Activated naive CD4-positive, alpha-beta T cell treated with anti-CD3 and anti-CD28 coated beads for 36 hours (primary cell): Measurements from ENCODE around the gene LORICRIN. TPM values are rescaled to one million over a fixed set of nuclear protein-coding genes. Genes with fewer than 3 reads are reported as not detected.

Source experiments
- CTCF ChIA-PET: fragments of 350-600 bp; sonication (Branson Sonifier 250); formaldehyde crosslinking; loops from one replicate; lab custom pipeline; 2021; ENCODE audit warnings: antibody characterized with exemption; lab: Charles Lee
- DNase-seq: peaks from one replicate; pipeline ENCODE4 v3.0.0-alpha.2; 2020
- H3K27ac Mint-ChIP-seq: one replicate; pipeline ENCODE4 v1.8.0; 2021; ENCODE audit warnings: mild to moderate bottlenecking, mixed read lengths
- H3K27me3 Mint-ChIP-seq: one replicate; pipeline ENCODE4 v1.8.0; 2021; ENCODE audit warnings: low read depth, mixed read lengths
- H3K36me3 Mint-ChIP-seq: one replicate; pipeline ENCODE4 v1.8.0; 2021; ENCODE audit warnings: low read depth, mixed read lengths
- H3K4me1 Mint-ChIP-seq: one replicate; pipeline ENCODE4 v1.8.0; 2021; ENCODE audit warnings: low read depth, mixed read lengths
- H3K4me3 Mint-ChIP-seq: one replicate; pipeline ENCODE4 v1.8.0; 2021; ENCODE audit warnings: mild to moderate bottlenecking, moderate library complexity, mixed read lengths
- H3K9me3 Mint-ChIP-seq: one replicate; pipeline ENCODE4 v1.8.0; 2021; ENCODE audit warnings: mixed read lengths
- intact Hi-C: fragments of 100-400 bp; cut with micrococcal nuclease; formaldehyde crosslinking; loops from one replicate; pipeline ENCODE4 v1.15.1; 2023
- total RNA-seq, 2 experiments: library from RNA; stranded (reverse); gene quantifications; one replicate each; pipeline ENCODE4 v1.2.3, GENCODE V29; 2021

LORICRIN gene
- total RNA-seq, 2 experiments from 2014 or later: not detected

GRCh38 chr1:153231363-153231762 lies 28.1 kb upstream of the LORICRIN start:
- Mint-ChIP-seq H3K27ac (no peak overlapping the region), H3K4me1 (no peaks in the 10 kb centered on the region), H3K36me3 (no peaks in the 10 kb centered on the region), H3K9me3 (no peaks in the 10 kb centered on the region), H3K27me3 (peaks cover 8% of the 10 kb centered on the region), H3K4me3 (no peak overlapping the region)
- intact Hi-C loops: no loop called here
- CTCF ChIA-PET: interaction anchor here (1.3 kb wide), 1 partner anchor 10 kb away, joined by 5 read pairs; no protein-coding TSS in a partner anchor
- DNase-seq: no peak

GRCh38 chr1:153231785-153232184 lies 27.7 kb upstream of the LORICRIN start:
- Mint-ChIP-seq H3K36me3 (no peaks in the 10 kb centered on the region), H3K27ac (no peak overlapping the region), H3K9me3 (no peaks in the 10 kb centered on the region), H3K4me3 (no peak overlapping the region), H3K27me3 (peaks cover 8% of the 10 kb centered on the region), H3K4me1 (no peaks in the 10 kb centered on the region)
- intact Hi-C loops: no loop called here
- no peak for DNase-seq
- CTCF ChIA-PET: interaction anchor here (1.1 kb wide), 1 partner anchor 8 kb away, joined by 4 read pairs; no protein-coding TSS in a partner anchor

- Mint-ChIP-seq H3K4me1 (no peaks in the 10 kb centered on the region), H3K9me3 (no peaks in the 10 kb centered on the region), H3K36me3 (no peaks in the 10 kb centered on the region), H3K4me3 (no peak overlapping the region), H3K27me3 (peaks cover 8% of the 10 kb centered on the region), H3K27ac (no peak overlapping the region)
- intact Hi-C loops: no loop called here
- CTCF ChIA-PET: interaction anchor here (1.1 kb wide), 2 partner anchors 8 to 55 kb away, joined by 3 to 4 read pairs; no protein-coding TSS in a partner anchor
- DNase-seq: no peak
Observed at GRCh38 chr1:153232553-153232952, 26.9 kb upstream of the LORICRIN start.

- Mint-ChIP-seq H3K9me3 (no peaks in the 10 kb centered on the region), H3K27me3 (peaks cover 8% of the 10 kb centered on the region), H3K4me1 (no peaks in the 10 kb centered on the region), H3K27ac (no peak overlapping the region), H3K36me3 (no peaks in the 10 kb centered on the region), H3K4me3 (no peak overlapping the region)
- intact Hi-C loops: no loop called here
- CTCF ChIA-PET: interaction anchor here (0.7 to 1.1 kb wide), 2 partner anchors 54 to 754 kb away, joined by 3 read pairs; no protein-coding TSS in a partner anchor
- no peak for DNase-seq
Observed at GRCh38 chr1:153233448-153233847, 26.0 kb upstream of the LORICRIN start.

GRCh38 chr1:153238527-153238926 lies 21.0 kb upstream of the LORICRIN start:
- intact Hi-C loops: no loop called here
- Mint-ChIP-seq H3K36me3 (no peaks in the 10 kb centered on the region), H3K9me3 (no peaks in the 10 kb centered on the region), H3K4me3 (no peak overlapping the region), H3K27me3 (peaks cover 14% of the 10 kb centered on the region), H3K27ac (no peak overlapping the region), H3K4me1 (no peaks in the 10 kb centered on the region)
- DNase-seq: no peak
- CTCF ChIA-PET: interaction anchor here (1.1 kb wide), 1 partner anchor 19 kb away, joined by 3 read pairs; no protein-coding TSS in a partner anchor

GRCh38 chr1:153242160-153242559 lies 17.3 kb upstream of the LORICRIN start:
- Mint-ChIP-seq H3K4me1 (no peaks in the 10 kb centered on the region), H3K9me3 (no peaks in the 10 kb centered on the region), H3K4me3 (no peak overlapping the region), H3K27me3 (peaks cover 11% of the 10 kb centered on the region), H3K36me3 (no peaks in the 10 kb centered on the region), H3K27ac (no peak overlapping the region)
- no peak for DNase-seq
- intact Hi-C loops: no loop called here
- CTCF ChIA-PET: no interaction called here

- no peaks in the 10 kb centered on the region for H3K36me3 Mint-ChIP-seq
- CTCF ChIA-PET: no interaction called here
- peaks cover 21% of the 10 kb centered on the region for H3K27me3 Mint-ChIP-seq
- intact Hi-C loops: no loop called here
- DNase-seq: no peak
- H3K4me1 Mint-ChIP-seq: no peaks in the 10 kb centered on the region
- no peak overlapping the region for H3K4me3 Mint-ChIP-seq
- H3K27ac Mint-ChIP-seq: no peak overlapping the region
- H3K9me3 Mint-ChIP-seq: no peaks in the 10 kb centered on the region
Observed at GRCh38 chr1:153245466-153245865, 14.0 kb upstream of the LORICRIN start.

- intact Hi-C loops: no loop called here
- DNase-seq: no peak
- no peak overlapping the region for H3K4me3 Mint-ChIP-seq
- no peaks in the 10 kb centered on the region for H3K4me1 Mint-ChIP-seq
- no peaks in the 10 kb centered on the region for H3K36me3 Mint-ChIP-seq
- peaks cover 22% of the 10 kb centered on the region for H3K27me3 Mint-ChIP-seq
- H3K9me3 Mint-ChIP-seq: no peaks in the 10 kb centered on the region
- H3K27ac Mint-ChIP-seq: no peak overlapping the region
- CTCF ChIA-PET: no interaction called here
Observed at GRCh38 chr1:153246018-153246417, 13.5 kb upstream of the LORICRIN start.

- no peaks in the 10 kb centered on the region for H3K9me3 Mint-ChIP-seq
- H3K27me3 Mint-ChIP-seq: peaks cover 22% of the 10 kb centered on the region
- no peak overlapping the region for H3K4me3 Mint-ChIP-seq
- intact Hi-C loops: no loop called here
- H3K4me1 Mint-ChIP-seq: no peaks in the 10 kb centered on the region
- CTCF ChIA-PET: interaction anchor here (0.6 to 0.9 kb wide), 2 partner anchors 26 to 41 kb away, joined by 3 read pairs; no protein-coding TSS in a partner anchor
- DNase-seq: no peak
- H3K36me3 Mint-ChIP-seq: no peaks in the 10 kb centered on the region
- no peak overlapping the region for H3K27ac Mint-ChIP-seq
Observed at GRCh38 chr1:153246825-153247224, 12.7 kb upstream of the LORICRIN start.

- intact Hi-C loops: no loop called here
- Mint-ChIP-seq H3K4me3 (no peak overlapping the region), H3K27me3 (peaks cover 22% of the 10 kb centered on the region), H3K4me1 (no peaks in the 10 kb centered on the region), H3K9me3 (no peaks in the 10 kb centered on the region), H3K27ac (no peak overlapping the region), H3K36me3 (no peaks in the 10 kb centered on the region)
- CTCF ChIA-PET: no interaction called here
- DNase-seq: no peak
Observed at GRCh38 chr1:153248176-153248879, 11.2 kb upstream of the LORICRIN start.

GRCh38 chr1:153250166-153250565 lies 9.3 kb upstream of the LORICRIN start:
- no peak overlapping the region for H3K4me3 Mint-ChIP-seq
- CTCF ChIA-PET: no interaction called here

GRCh38 chr1:153251087-153251486 lies 8.4 kb upstream of the LORICRIN start:
- no peaks in the 10 kb centered on the region for H3K9me3 Mint-ChIP-seq
- no peak overlapping the region for H3K27ac Mint-ChIP-seq
- no peaks in the 10 kb centered on the region for H3K36me3 Mint-ChIP-seq
- no peak overlapping the region for H3K4me3 Mint-ChIP-seq
- intact Hi-C loops: no loop called here
- peaks cover 24% of the 10 kb centered on the region for H3K27me3 Mint-ChIP-seq
- CTCF ChIA-PET: no interaction called here
- no peaks in the 10 kb centered on the region for H3K4me1 Mint-ChIP-seq
- DNase-seq: no peak

More at GRCh38 chr1:153250166-153250565, 9.3 kb upstream of the LORICRIN start:
- Mint-ChIP-seq H3K27me3 (peaks cover 24% of the 10 kb centered on the region), H3K9me3 (no peaks in the 10 kb centered on the region), H3K27ac (no peak overlapping the region), H3K4me1 (no peaks in the 10 kb centered on the region), H3K36me3 (no peaks in the 10 kb centered on the region)
- DNase-seq: no peak
- intact Hi-C loops: no loop called here

GRCh38 chr1:153251562-153251961 lies 7.9 kb upstream of the LORICRIN start:
- no peak for DNase-seq
- Mint-ChIP-seq H3K9me3 (no peaks in the 10 kb centered on the region), H3K4me3 (no peak overlapping the region), H3K4me1 (no peaks in the 10 kb centered on the region), H3K36me3 (no peaks in the 10 kb centered on the region), H3K27me3 (peaks cover 22% of the 10 kb centered on the region), H3K27ac (no peak overlapping the region)
- CTCF ChIA-PET: no interaction called here
- intact Hi-C loops: no loop called here
